K562 (cell line): ENCODE results near the gene OLFML1. TPM values are rescaled to one million over a fixed set of nuclear protein-coding genes. Genes with fewer than 3 reads are reported as not detected.

Source experiments
- ATF7 ChIP-seq: fragments of 450-650 bp; IDR thresholded peaks from 2 replicates; pipeline ENCODE4 v1.7.1; 2014; ENCODE audit warnings: mild to moderate bottlenecking, moderate library complexity
- HOMEZ ChIP-seq: fragments of 250-450 bp; sonication (Bioruptor Pico); IDR thresholded peaks from 2 replicates; pipeline ENCODE4 v1.4.0; 2020; ENCODE audit warnings: mild to moderate bottlenecking, moderate library complexity
- MAFG ChIP-seq: fragments of 450-650 bp; conservative IDR thresholded peaks from 2 replicates; pipeline ENCODE4 v1.6.1; 2016; ENCODE audit warnings: missing genetic modification characterization, missing compliant biosample characterization
- PBX2 ChIP-seq, 2 experiments: IDR thresholded peaks in 1 of 2; conservative IDR thresholded peaks in 1 of 2; 2 replicates each; pipeline ENCODE4 v1.6.1; 2016; ENCODE audit warnings: low read depth in 2 of 2, mild to moderate bottlenecking in 1 of 2, missing compliant biosample characterization in 1 of 2, missing genetic modification characterization in 1 of 2, moderate library complexity in 1 of 2
- POLR2H ChIP-seq: IDR thresholded peaks from 2 replicates; pipeline ENCODE4 v1.6.1; 2016; ENCODE audit warnings: missing genetic modification characterization, low read depth, mild to moderate bottlenecking, control low read depth, missing compliant biosample characterization, moderate library complexity
- ZNF707 ChIP-seq: fragments of 250-450 bp; sonication (Bioruptor Pico); conservative IDR thresholded peaks from 2 replicates; pipeline ENCODE4 v1.8.0; 2022; ENCODE audit warnings: inconsistent platforms, mild to moderate bottlenecking, moderate library complexity
- polyA plus RNA-seq, 8 experiments: library from polyadenylated mRNA; depleted of rRNA in 4 of 8; stranded (reverse) in 5 of 8; unstranded in 3 of 8; fragments of >200 nt; fragmentation: Nextera tagmentation in 2 of 8; fragmentation: Illumina TruSeq in 1 of 8; extraction: Ambion mirVana in 2 of 8; extraction: Trizol in 1 of 8; gene quantifications; 2 replicates each; pipeline versions ENCODE4 v1.2.1 to v1.2.3, GENCODE V29; 2011 to 2014; ENCODE audit warnings: inconsistent platforms in 1 of 8, missing spikeins in 1 of 8
- total RNA-seq, 7 experiments: library from RNA; depleted of rRNA in 6 of 7; stranded (reverse); fragments of >200 nt in 6 of 7; fragmentation: Illumina TruSeq in 2 of 7; extraction: Trizol in 2 of 7; gene quantifications; 2 replicates each; pipeline versions ENCODE4 v1.2.1 to v1.2.3, GENCODE V29; 2011 to 2021; ENCODE audit warnings: low replicate concordance in 1 of 7

The OLFML1 gene
- total and polyA plus RNA-seq, 9 of the 15 experiments (the other 6 are each of a cell fraction or from before 2014, with no cell fraction given): not detected

GRCh38 chr11:7538466-7539454 lies 53.5 kb downstream of the OLFML1 start (continued):
- TF ChIP-seq HOMEZ (CRISPR knock-in tag) (no peak), MAFG (no peak), POLR2H (tag) (no peak), ZNF707 (CRISPR knock-in tag) (no peak), PBX2 (CRISPR knock-in tag; IDR thresholded peaks at IDR 0.05; ENCODE audit: low read depth) (no peak), PBX2 (tag; conservative IDR thresholded peaks at IDR 0.05; ENCODE audit: low read depth) (no peak), ATF7 (no peak)
